HUES48 (cell line): ENCODE measurements around the gene FGL2.
"Not testable (repeated sequence)": the region's sequence is repeated elsewhere in the genome, so short reads cannot be mapped to it uniquely, and the experiment has no call there.

Experiments
- H3K27ac ChIP-seq: one replicate; pipeline ENCODE4 v1.7.0; 2013; ENCODE audit warnings: low read depth, low read length, inconsistent platforms
- H3K27me3 ChIP-seq: 2 replicates; pipeline ENCODE4 v1.6.1; 2013; ENCODE audit warnings: mild to moderate bottlenecking, low read length; ENCODE audit not compliant: control insufficient read depth, insufficient read depth
- H3K36me3 ChIP-seq: 2 replicates; pipeline ENCODE4 v1.6.1; 2013; ENCODE audit warnings: low read length; ENCODE audit not compliant: control insufficient read depth, insufficient read depth
- H3K4me1 ChIP-seq: 2 replicates; pipeline ENCODE4 v1.6.1; 2013; ENCODE audit warnings: mild to moderate bottlenecking, low read length; ENCODE audit not compliant: control insufficient read depth, insufficient read depth
- H3K4me3 ChIP-seq: 2 replicates; pipeline ENCODE4 v1.5.1; 2013; ENCODE audit warnings: mild to moderate bottlenecking, low read depth, low read length
- H3K9ac ChIP-seq: 2 replicates; pipeline ENCODE4 v1.6.1; 2013; ENCODE audit warnings: mild to moderate bottlenecking, low read depth, low read length, moderate library complexity
- H3K9me3 ChIP-seq: 2 replicates; pipeline ENCODE4 v1.6.1; 2013; ENCODE audit warnings: low read length; ENCODE audit not compliant: control insufficient read depth, insufficient read depth

Gene FGL2

GRCh38 chr7:77238703-77239136 lies 39.1 kb upstream of the FGL2 start:
- no peaks in the 10 kb centered on the region for H3K9me3 ChIP-seq
- H3K27ac ChIP-seq = no peak overlapping the region
- H3K27me3 ChIP-seq = no peaks in the 10 kb centered on the region
- H3K4me1 ChIP-seq = peaks cover 18% of the 10 kb centered on the region
- H3K9ac ChIP-seq = no peak overlapping the region
- H3K36me3 ChIP-seq = no peaks in the 10 kb centered on the region
- no peak overlapping the region for H3K4me3 ChIP-seq

GRCh38 chr7:77235276-77235675 lies 35.7 kb upstream of the FGL2 start:
- H3K4me1 ChIP-seq = peaks cover 4% of the 10 kb centered on the region; the same call in 1 of the 2 replicates
- H3K9me3 ChIP-seq = no peaks in the 10 kb centered on the region
- no peaks in the 10 kb centered on the region for H3K27me3 ChIP-seq
- H3K9ac ChIP-seq = no peak overlapping the region
- H3K36me3 ChIP-seq = no peaks in the 10 kb centered on the region
- H3K27ac ChIP-seq = no peak overlapping the region
- no peak overlapping the region for H3K4me3 ChIP-seq

GRCh38 chr7:77232467-77232866 lies 32.8 kb upstream of the FGL2 start:
- no peaks in the 10 kb centered on the region for H3K36me3 ChIP-seq
- no peak overlapping the region for H3K9ac ChIP-seq
- no peak overlapping the region for H3K4me3 ChIP-seq
- peaks cover 4% of the 10 kb centered on the region; the same call in 1 of the 2 replicates for H3K4me1 ChIP-seq
- H3K27me3 ChIP-seq = no peaks in the 10 kb centered on the region
- H3K27ac ChIP-seq = no peak overlapping the region
- H3K9me3 ChIP-seq = no peaks in the 10 kb centered on the region

- H3K4me1 ChIP-seq, H3K9me3 ChIP-seq, H3K27me3 ChIP-seq, H3K4me3 ChIP-seq, H3K27ac ChIP-seq, H3K9ac ChIP-seq, H3K36me3 ChIP-seq: not testable (repeated sequence)
These were observed 29.2 kb upstream of the FGL2 start for GRCh38 chr7:77228795-77229194.

GRCh38 chr7:77226357-77226839 lies 26.8 kb upstream of the FGL2 start:
- no peaks in the 10 kb centered on the region for H3K4me1 ChIP-seq
- no peaks in the 10 kb centered on the region for H3K9me3 ChIP-seq
- H3K9ac ChIP-seq = no peak overlapping the region
- no peak overlapping the region for H3K27ac ChIP-seq
- H3K36me3 ChIP-seq = no peaks in the 10 kb centered on the region
- no peak overlapping the region for H3K4me3 ChIP-seq
- H3K27me3 ChIP-seq = no peaks in the 10 kb centered on the region

GRCh38 chr7:77223261-77223660 lies 23.6 kb upstream of the FGL2 start:
- no peak overlapping the region for H3K4me3 ChIP-seq
- no peaks in the 10 kb centered on the region for H3K27me3 ChIP-seq
- peaks cover 7% of the 10 kb centered on the region; the same call in 1 of the 2 replicates for H3K9me3 ChIP-seq
- no peaks in the 10 kb centered on the region for H3K4me1 ChIP-seq
- no peak overlapping the region for H3K9ac ChIP-seq
- no peak overlapping the region for H3K27ac ChIP-seq
- H3K36me3 ChIP-seq = no peaks in the 10 kb centered on the region

GRCh38 chr7:77222819-77223218 lies 23.2 kb upstream of the FGL2 start:
- H3K9ac ChIP-seq = no peak overlapping the region

GRCh38 chr7:77222065-77222464 lies 22.4 kb upstream of the FGL2 start:
- Histone ChIP-seq H3K9ac (no peak overlapping the region), H3K27ac (no peak overlapping the region), H3K27me3 (no peaks in the 10 kb centered on the region), H3K4me1 (no peaks in the 10 kb centered on the region), H3K36me3 (no peaks in the 10 kb centered on the region), H3K9me3 (peaks cover 7% of the 10 kb centered on the region; the same call in 1 of the 2 replicates), H3K4me3 (no peak overlapping the region)

More at GRCh38 chr7:77222819-77223218, 23.2 kb upstream of the FGL2 start:
- no peaks in the 10 kb centered on the region for H3K36me3 ChIP-seq
- no peak overlapping the region for H3K4me3 ChIP-seq
- H3K9me3 ChIP-seq = peaks cover 7% of the 10 kb centered on the region; the same call in 1 of the 2 replicates
- no peak overlapping the region for H3K27ac ChIP-seq
- H3K4me1 ChIP-seq = no peaks in the 10 kb centered on the region
- no peaks in the 10 kb centered on the region for H3K27me3 ChIP-seq

GRCh38 chr7:77219701-77220331 lies 20.2 kb upstream of the FGL2 start:
- H3K9me3 ChIP-seq, H3K27ac ChIP-seq, H3K9ac ChIP-seq, H3K36me3 ChIP-seq, H3K4me1 ChIP-seq, H3K4me3 ChIP-seq, H3K27me3 ChIP-seq: not testable (repeated sequence)

- Histone ChIP-seq H3K27ac (no peak overlapping the region), H3K9ac (no peak overlapping the region), H3K27me3 (no peaks in the 10 kb centered on the region), H3K36me3 (no peaks in the 10 kb centered on the region), H3K4me1 (no peaks in the 10 kb centered on the region), H3K4me3 (no peak overlapping the region), H3K9me3 (peaks cover 7% of the 10 kb centered on the region; the same call in 1 of the 2 replicates)
These were observed 18.0 kb upstream of the FGL2 start for GRCh38 chr7:77217474-77218185.

- Histone ChIP-seq H3K27me3 (no peaks in the 10 kb centered on the region), H3K4me3 (no peak overlapping the region), H3K36me3 (no peaks in the 10 kb centered on the region), H3K9ac (no peak overlapping the region), H3K4me1 (no peaks in the 10 kb centered on the region), H3K27ac (no peak overlapping the region), H3K9me3 (peaks cover 7% of the 10 kb centered on the region; the same call in 1 of the 2 replicates)
These were observed 16.7 kb upstream of the FGL2 start for GRCh38 chr7:77216181-77216845.
